Panc1 (cell line): Measurements from ENCODE around the gene FGD3. TPM values are rescaled to one million over a fixed set of nuclear protein-coding genes. Genes with fewer than 3 reads are reported as not detected.

Experiments
- ATAC-seq: fragments of 200-7000 bp; cut with Tn5 transposase; 2 replicates; pipeline ENCODE4 v1.9.1; 2020; ENCODE audit warnings: mild to moderate bottlenecking, moderate library complexity
- BruUV-seq: library from RNA; stranded (reverse); fragments of 400-500 nt; replicated peaks from 2 replicates; lab custom pipeline; 2021; lab: Mats Ljungman, UMichigan
- CTCF ChIA-PET: fragments of 300-600 bp; sonication (Branson Sonifier 250); formaldehyde crosslinking; loops from one replicate; lab custom pipeline; 2022; ENCODE audit warnings: antibody characterized with exemption; lab: Charles Lee
- POLR2A ChIA-PET: fragments of 300-600 bp; sonication (Branson Sonifier 250); formaldehyde crosslinking; loops from one replicate; lab custom pipeline; 2022; ENCODE audit warnings: antibody characterized with exemption; lab: Charles Lee
- DNase-seq: peaks from one replicate; pipeline ENCODE4 v3.0.0-alpha.2; 2010; ENCODE audit warnings: low read depth, low spot score
- H3K27ac ChIP-seq: 2 replicates; pipeline ENCODE4 v1.5.1; 2011; ENCODE audit warnings: mild to moderate bottlenecking, low read length, inconsistent platforms
- H3K27me3 ChIP-seq: fragments of 200-500 bp; sonication (Bioruptor generic); 2 replicates; pipeline ENCODE4 v1.6.0; 2014; ENCODE audit warnings: low read length, inconsistent platforms; ENCODE audit not compliant: control insufficient read depth, insufficient read depth
- H3K36me3 ChIP-seq: fragments of 200-500 bp; sonication (Bioruptor generic); 2 replicates; pipeline ENCODE4 v1.5.1; 2014; ENCODE audit warnings: inconsistent platforms, mild to moderate bottlenecking, low read length, moderate library complexity; ENCODE audit not compliant: control insufficient read depth, insufficient read depth
- H3K4me1 ChIP-seq: 2 replicates; pipeline ENCODE4 v1.5.1; 2011; ENCODE audit warnings: inconsistent platforms, mild to moderate bottlenecking, low read length, moderate library complexity; ENCODE audit not compliant: control insufficient read depth, insufficient read depth
- H3K4me3 ChIP-seq, 2 experiments: 2 replicates each; pipeline ENCODE4 v1.5.1; 2011 to 2012; ENCODE audit warnings: low read depth in 2 of 2, low read length in 2 of 2, mild to moderate bottlenecking in 2 of 2, inconsistent platforms in 1 of 2, moderate library complexity in 1 of 2
- H3K9me3 ChIP-seq: fragments of 200-500 bp; sonication (Bioruptor generic); 2 replicates; pipeline ENCODE4 v1.5.1; 2014; ENCODE audit warnings: low read depth, mild to moderate bottlenecking, inconsistent platforms, low read length, moderate library complexity; ENCODE audit not compliant: control insufficient read depth, insufficient read depth
- POLR2AphosphoS5 ChIP-seq: IDR thresholded peaks from 2 replicates; pipeline ENCODE4 v1.6.1; 2012; ENCODE audit warnings: mild to moderate bottlenecking, low read depth, low read length, moderate library complexity
- SIN3A ChIP-seq: IDR thresholded peaks from 2 replicates; pipeline ENCODE4 v1.6.1; 2012; ENCODE audit warnings: low read depth, mild to moderate bottlenecking, low read length, moderate library complexity, borderline replicate concordance; ENCODE audit not compliant: insufficient read depth
- TCF7L2 ChIP-seq: IDR thresholded peaks from 2 replicates; pipeline ENCODE4 v1.6.1; 2011; ENCODE audit warnings: mild to moderate bottlenecking, low read depth, low read length, inconsistent platforms
- in situ Hi-C: cut with HindIII; loops from 2 replicates; pipeline ENCODE4 v1.10.0; 2016; ENCODE audit warnings: low sequenced_read_pairs, low pct_unique_long_range_greater_than_20kb
- intact Hi-C: fragments of 100-400 bp; cut with micrococcal nuclease; formaldehyde crosslinking; loops from one replicate; pipeline ENCODE4 v1.10.0; 2022; ENCODE audit not compliant: unreplicated experiment
- total RNA-seq: library from RNA; stranded (reverse); gene quantifications from one replicate; pipeline ENCODE4 v1.2.1, GENCODE V29; 2021; ENCODE audit not compliant: unreplicated experiment
- TF ChIP-seq, protein P1 (sequence below), 2 experiments: IDR thresholded peaks; 2 replicates each; pipeline ENCODE4 v1.6.1; 2011 to 2012; ENCODE audit warnings: low read depth in 2 of 2, control low read depth in 1 of 2, low read length in 1 of 2, mild to moderate bottlenecking in 1 of 2, moderate library complexity in 1 of 2; ENCODE audit not compliant: insufficient read depth in 1 of 2
- TF ChIP-seq, protein P2 (sequence below): fragments of 450-650 bp; IDR thresholded peaks from 2 replicates; pipeline ENCODE4 v1.5.1; 2017; ENCODE audit warnings: mild to moderate bottlenecking

Gene FGD3
- total RNA-seq, 1 experiment from 2014 or later = 0.80 TPM

- no peaks in the 10 kb centered on the region for H3K4me1 ChIP-seq
Observed at GRCh38 chr9:93025736-93026135, 78.4 kb downstream of the FGD3 start.

GRCh38 chr9:93026640-93027039 is 79.3 kb downstream of the FGD3 start:
- no peaks in the 10 kb centered on the region for H3K36me3 ChIP-seq
- BruUV-seq = no TSS peak
- intact Hi-C loops = no loop called here
- no peaks in the 10 kb centered on the region for H3K27me3 ChIP-seq
- DNase-seq (no peak), ATAC-seq (no peak)
- POLR2A ChIA-PET = no interaction called here
- TF ChIP-seq SIN3A (no peak), TCF7L2 (no peak), POLR2AphosphoS5 (no peak)
- TF ChIP-seq, protein P1, sequence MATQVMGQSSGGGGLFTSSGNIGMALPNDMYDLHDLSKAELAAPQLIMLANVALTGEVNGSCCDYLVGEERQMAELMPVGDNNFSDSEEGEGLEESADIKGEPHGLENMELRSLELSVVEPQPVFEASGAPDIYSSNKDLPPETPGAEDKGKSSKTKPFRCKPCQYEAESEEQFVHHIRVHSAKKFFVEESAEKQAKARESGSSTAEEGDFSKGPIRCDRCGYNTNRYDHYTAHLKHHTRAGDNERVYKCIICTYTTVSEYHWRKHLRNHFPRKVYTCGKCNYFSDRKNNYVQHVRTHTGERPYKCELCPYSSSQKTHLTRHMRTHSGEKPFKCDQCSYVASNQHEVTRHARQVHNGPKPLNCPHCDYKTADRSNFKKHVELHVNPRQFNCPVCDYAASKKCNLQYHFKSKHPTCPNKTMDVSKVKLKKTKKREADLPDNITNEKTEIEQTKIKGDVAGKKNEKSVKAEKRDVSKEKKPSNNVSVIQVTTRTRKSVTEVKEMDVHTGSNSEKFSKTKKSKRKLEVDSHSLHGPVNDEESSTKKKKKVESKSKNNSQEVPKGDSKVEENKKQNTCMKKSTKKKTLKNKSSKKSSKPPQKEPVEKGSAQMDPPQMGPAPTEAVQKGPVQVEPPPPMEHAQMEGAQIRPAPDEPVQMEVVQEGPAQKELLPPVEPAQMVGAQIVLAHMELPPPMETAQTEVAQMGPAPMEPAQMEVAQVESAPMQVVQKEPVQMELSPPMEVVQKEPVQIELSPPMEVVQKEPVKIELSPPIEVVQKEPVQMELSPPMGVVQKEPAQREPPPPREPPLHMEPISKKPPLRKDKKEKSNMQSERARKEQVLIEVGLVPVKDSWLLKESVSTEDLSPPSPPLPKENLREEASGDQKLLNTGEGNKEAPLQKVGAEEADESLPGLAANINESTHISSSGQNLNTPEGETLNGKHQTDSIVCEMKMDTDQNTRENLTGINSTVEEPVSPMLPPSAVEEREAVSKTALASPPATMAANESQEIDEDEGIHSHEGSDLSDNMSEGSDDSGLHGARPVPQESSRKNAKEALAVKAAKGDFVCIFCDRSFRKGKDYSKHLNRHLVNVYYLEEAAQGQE (IDR thresholded peaks at IDR 0.05; ENCODE audit: insufficient read depth in 1 of 2, low read depth in 2 of 2, low read length in 1 of 2) = no peak
- TF ChIP-seq, protein P2, sequence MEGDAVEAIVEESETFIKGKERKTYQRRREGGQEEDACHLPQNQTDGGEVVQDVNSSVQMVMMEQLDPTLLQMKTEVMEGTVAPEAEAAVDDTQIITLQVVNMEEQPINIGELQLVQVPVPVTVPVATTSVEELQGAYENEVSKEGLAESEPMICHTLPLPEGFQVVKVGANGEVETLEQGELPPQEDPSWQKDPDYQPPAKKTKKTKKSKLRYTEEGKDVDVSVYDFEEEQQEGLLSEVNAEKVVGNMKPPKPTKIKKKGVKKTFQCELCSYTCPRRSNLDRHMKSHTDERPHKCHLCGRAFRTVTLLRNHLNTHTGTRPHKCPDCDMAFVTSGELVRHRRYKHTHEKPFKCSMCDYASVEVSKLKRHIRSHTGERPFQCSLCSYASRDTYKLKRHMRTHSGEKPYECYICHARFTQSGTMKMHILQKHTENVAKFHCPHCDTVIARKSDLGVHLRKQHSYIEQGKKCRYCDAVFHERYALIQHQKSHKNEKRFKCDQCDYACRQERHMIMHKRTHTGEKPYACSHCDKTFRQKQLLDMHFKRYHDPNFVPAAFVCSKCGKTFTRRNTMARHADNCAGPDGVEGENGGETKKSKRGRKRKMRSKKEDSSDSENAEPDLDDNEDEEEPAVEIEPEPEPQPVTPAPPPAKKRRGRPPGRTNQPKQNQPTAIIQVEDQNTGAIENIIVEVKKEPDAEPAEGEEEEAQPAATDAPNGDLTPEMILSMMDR = no peak
- CTCF ChIA-PET = no interaction called here
- no peak overlapping the region for H3K27ac ChIP-seq
- H3K4me3 ChIP-seq = no peak overlapping the region
- H3K4me1 ChIP-seq = no peaks in the 10 kb centered on the region
- in situ Hi-C loops = no loop called here
- no peaks in the 10 kb centered on the region for H3K9me3 ChIP-seq

More at GRCh38 chr9:93025736-93026135, 78.4 kb downstream of the FGD3 start:
- ATAC-seq (no peak), DNase-seq (no peak)
- Histone ChIP-seq H3K4me3 (no peak overlapping the region), H3K9me3 (no peaks in the 10 kb centered on the region), H3K27me3 (no peaks in the 10 kb centered on the region), H3K27ac (no peak overlapping the region), H3K36me3 (no peaks in the 10 kb centered on the region)
- ChIA-PET POLR2A (no interaction called here), CTCF (interaction anchor here (0.6 kb wide), 1 partner anchor 53 kb away, joined by 10 read pairs; no protein-coding TSS in a partner anchor)
- in situ Hi-C loops (no loop called here), intact Hi-C loops (no loop called here)
- no TSS peak for BruUV-seq
- TF ChIP-seq TCF7L2 = no peak
- TF ChIP-seq, protein P1 (IDR thresholded peaks at IDR 0.05; ENCODE audit: insufficient read depth in 1 of 2, low read depth in 2 of 2, low read length in 1 of 2) = no peak
- TF ChIP-seq, protein P2 = no peak
- TF ChIP-seq POLR2AphosphoS5 = no peak
- no peak for TF ChIP-seq SIN3A
